EH (cell line): ENCODE data around the gene NELFE.
"Not testable (repeated sequence)": the region's sequence is repeated elsewhere in the genome, so short reads cannot be mapped to it uniquely, and the experiment has no call there.

Experiments
- DNase-seq: peaks from one replicate; pipeline ENCODE4 v3.0.0-alpha.2; 2015; ENCODE audit warnings: low read depth

The NELFE gene, protein sequence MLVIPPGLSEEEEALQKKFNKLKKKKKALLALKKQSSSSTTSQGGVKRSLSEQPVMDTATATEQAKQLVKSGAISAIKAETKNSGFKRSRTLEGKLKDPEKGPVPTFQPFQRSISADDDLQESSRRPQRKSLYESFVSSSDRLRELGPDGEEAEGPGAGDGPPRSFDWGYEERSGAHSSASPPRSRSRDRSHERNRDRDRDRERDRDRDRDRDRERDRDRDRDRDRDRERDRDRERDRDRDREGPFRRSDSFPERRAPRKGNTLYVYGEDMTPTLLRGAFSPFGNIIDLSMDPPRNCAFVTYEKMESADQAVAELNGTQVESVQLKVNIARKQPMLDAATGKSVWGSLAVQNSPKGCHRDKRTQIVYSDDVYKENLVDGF

DNA sequence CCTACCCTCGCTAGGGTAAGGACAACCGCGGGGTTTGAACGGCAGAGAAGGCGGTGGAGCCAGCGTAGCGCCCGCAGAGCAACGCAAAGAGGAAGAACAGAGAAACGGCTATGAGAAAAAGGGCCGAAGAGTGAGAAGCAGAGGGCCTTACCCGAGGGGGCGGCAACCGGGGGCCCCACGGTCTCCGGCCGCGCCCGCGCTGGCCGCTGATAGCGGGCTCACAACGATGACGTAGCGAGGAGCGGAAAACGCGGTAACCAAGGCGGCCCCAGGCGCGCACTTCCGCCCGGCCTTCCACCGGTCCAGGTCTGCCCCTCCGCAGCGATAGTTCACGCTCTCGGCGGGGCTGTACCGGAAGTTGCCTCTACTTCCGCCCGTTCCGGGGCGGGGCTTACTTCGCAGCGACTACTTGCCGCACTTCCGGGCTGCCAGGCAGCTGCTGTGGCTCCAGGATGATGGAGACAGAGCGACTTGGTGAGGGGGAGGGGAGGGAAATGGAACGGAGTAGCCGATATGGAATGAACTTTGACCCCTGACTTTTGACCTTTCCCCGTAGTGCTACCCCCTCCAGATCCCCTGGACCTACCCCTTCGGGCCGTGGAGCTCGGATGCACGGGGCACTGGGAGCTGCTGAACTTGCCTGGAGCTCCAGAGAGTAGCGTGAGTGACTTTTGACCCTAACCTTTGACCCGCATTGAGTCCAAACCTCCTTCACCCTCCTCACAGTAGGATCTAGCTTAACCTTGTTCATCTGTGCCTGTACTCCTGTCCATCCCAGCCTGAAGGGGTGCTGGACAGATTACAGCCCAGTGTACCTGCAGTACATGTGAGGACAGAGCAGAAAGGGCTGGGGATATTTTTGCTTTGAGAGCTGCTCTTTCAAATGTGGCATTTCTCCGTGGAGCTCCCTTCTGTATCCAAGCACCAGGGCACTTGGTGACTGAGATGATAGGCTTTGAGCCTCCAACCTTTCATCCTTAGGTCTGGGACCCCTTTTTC, at the start of gene NELFE, which contains the start of gene SKIC2:
TSS of gene NELFE (minus strand) at position 231 of the 999 bp plus-strand sequence. CDS start 525 bp downstream, outside the sequence.
TSS of gene SKIC2 (plus strand) at position 435 of the 999 bp plus-strand sequence. CDS start at position 453, 18 bp downstream.
- peak; percentile 99 for DNase-seq

DNA sequence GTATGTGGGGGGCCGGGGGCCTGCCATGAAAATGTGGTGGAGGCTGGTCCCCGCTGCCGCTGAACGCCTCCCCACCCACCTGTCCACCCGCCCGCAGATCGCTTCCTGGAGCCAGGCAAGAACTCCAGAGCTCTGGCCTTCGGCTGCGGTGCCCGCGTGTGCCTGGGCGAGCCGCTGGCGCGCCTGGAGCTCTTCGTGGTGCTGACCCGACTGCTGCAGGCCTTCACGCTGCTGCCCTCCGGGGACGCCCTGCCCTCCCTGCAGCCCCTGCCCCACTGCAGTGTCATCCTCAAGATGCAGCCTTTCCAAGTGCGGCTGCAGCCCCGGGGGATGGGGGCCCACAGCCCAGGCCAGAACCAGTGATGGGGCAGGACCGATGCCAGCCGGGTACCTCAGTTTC, 49.3 kb upstream of the NELFE start:
- not testable (repeated sequence) for DNase-seq

DNA sequence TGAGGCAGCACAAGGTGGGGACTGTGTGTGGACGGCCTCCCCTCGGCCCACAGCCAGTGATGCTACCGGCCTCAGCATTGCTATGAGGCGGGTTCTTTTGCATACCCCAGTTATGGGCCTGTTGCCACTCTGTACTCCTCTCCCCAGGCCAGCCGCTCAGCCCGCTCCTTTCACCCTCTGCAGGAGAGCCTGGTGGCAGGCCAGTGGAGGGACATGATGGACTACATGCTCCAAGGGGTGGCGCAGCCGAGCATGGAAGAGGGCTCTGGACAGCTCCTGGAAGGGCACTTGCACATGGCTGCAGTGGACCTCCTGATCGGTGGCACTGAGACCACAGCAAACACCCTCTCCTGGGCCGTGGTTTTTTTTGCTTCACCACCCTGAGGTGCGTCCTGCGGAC, 48.3 kb upstream of the NELFE start:
- not testable (repeated sequence) for DNase-seq

DNA sequence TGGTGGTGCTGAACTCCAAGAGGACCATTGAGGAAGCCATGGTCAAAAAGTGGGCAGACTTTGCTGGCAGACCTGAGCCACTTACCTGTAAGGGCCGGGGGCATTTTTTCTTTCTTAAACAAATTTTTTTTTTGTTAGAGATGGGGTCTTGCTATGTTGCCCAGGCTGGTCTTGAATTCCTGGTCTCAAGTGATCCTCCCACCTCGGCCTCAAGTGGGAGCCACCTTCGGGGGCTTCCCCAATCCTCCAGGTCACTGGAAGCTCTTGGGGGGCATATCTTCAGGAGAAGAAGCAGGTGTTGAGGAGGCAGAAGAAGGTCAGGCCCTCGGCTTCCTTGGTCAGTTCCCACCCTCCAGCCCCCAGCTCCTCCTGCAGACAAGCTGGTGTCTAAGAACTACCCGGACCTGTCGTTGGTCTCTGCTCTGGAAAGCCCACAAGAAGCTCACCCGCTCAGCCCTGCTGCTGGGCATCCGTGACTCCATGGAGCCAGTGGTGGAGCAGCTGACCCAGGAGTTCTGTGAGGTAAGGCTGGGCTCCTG, 47.3 kb upstream of the NELFE start:
- DNase-seq, result not testable (repeated sequence)

DNA sequence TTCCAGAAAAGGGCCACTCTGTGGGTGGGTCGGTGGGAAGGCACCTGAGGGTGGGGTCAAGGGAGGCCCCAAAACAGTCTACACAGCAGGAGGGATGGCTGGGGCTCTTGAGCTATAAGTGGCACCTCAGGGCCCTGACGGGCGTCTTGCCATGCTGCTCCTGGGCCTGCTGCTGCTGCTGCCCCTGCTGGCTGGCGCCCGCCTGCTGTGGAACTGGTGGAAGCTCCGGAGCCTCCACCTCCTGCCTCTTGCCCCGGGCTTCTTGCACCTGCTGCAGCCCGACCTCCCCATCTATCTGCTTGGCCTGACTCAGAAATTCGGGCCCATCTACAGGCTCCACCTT, 46.7 kb upstream of the NELFE start:
- not testable (repeated sequence) for DNase-seq

DNA sequence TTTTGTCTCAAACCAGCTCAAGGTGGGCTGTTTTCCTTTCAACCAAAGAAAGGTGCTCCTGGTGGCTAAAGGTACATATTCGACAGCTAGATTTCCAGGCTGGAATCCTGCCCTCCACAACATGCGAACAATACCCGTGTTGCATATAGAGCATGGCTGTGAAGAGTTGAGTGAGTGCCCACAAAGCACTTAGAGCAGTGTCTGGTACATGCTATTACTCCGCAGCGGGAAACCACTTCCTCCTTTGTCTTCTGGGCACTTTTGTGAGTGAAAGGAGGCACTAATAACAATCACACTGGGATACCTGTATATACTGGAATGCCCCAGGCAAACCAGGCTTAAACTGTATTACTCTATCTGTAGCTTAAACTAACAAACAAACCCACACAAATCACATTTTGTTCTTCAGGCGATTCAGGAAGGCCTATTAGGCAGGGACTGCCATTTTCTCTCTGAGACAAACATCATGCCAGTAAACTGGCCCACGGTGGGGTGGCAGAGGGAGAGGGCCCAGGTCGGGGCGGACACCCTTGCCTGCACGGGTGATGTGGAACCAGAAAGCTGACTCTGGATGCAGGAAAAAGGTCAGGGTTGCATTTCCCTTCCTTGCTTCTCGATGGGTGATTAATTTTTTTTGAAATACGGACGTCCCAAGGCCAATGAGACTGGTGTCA, 46.2 kb upstream of the NELFE start:
- not testable (repeated sequence) for DNase-seq

DNA sequence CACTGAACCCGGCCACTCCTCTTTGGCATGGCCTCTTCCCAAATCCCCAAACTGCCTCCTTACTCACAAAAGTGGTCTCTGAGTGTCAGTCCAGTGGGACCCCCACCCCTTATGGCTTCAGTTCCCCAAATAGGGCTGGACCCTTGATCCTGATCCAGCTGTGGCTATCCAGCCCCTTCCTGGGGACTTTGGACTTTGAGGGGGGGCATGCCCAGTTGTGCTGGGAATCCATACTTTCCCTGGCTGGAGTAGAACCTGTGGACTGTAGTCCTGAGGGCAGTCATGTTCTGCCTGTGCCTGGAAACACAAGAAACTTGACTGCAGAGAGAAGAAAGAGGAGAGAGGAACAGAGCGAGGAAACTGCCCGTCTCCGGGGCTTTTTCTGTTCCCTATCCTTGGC, 45.6 kb upstream of the NELFE start:
- DNase-seq, result not testable (repeated sequence)

DNA sequence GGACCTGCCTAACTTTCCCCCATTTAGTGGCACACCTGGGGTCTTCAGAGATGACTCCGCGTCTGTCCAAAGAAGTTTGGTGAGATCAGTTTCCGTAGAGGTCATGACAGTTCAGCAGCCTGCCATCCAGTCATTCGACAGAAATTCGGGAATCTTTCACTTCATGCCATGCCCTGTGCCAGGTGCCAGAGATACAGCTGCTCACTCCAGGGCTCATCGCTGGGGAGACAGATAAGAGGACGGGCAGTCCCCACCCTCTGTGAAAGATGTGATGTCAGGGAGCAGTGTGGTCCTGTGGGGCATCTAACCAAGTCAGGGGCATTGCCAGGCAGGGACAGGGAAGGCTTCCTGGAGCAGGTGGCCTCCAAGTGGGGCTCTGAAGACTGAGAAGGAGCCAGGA, 44.5 kb upstream of the NELFE start:
- DNase-seq, result not testable (repeated sequence)

DNA sequence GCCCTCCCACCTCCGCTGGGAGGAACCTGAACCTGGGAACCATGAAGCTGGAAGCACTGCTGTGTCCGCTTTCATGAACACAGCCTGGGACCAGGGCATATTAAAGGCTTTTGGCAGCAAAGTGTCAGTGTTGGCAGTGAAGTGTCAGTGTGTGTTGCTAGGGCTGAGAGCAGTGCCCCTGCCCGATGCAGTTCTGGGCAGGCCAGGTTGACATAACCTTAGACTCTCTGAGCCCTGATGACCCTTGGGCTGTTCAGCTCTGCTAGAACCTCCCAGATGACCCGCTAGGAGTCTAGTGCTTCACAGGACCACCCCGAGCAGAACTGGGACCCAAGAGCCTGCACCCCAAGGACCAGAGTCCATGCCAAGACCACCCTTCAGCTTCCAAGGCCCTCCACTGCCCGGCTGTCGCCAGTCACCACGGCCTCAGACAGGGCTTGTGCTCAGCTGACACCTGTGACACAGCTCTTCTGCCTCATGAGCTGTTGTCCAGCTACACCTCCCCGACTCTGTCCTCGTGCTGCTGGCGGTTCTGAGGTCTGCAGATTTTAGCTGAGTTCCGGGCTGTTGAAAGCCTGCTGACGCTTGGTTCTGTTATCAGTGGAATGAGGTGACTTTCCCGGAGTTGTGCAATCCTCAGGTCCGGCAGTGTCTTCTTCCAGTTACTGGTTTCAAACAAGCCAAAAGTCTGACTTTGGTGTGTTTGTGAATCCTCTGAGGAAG, 43.9 kb upstream of the NELFE start:
- not testable (repeated sequence) for DNase-seq

DNA sequence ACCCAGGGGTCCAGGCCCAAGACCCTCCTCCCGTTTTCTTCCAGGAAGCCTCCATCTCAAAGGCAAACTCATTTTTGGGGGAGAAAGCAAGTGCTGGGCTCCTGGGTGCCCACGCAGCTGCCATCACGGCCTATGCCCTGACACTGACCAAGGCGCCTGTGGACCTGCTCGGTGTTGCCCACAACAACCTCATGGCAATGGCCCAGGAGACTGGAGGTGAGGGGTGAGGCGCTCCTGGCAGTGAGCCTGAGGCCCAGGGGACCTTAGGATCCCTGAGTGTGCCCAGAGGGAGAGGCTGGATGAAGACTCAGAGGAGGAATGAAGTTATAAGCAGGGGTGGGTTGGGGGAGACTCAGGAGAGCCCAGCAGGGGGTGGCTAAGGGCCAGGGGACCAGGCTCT, 37.6 kb upstream of the NELFE start:
- DNase-seq, result not testable (repeated sequence)

DNA sequence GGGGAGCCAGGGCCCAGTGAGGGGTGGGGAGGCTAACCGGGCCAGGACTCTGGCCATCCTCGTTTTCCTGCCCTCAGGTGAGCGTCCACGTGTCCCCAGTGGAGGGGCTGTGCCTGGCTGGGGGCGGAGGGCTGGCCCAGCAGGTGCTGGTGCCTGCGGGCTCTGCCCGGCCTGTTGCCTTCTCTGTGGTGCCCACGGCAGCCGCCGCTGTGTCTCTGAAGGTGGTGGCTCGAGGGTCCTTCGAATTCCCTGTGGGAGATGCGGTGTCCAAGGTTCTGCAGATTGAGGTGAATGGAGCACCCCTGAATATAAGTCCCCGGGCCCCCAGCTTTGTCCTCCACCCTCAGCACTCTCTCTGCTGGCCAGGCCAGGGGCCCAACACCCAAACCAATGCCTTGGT, 35.6 kb upstream of the NELFE start:
- DNase-seq, result not testable (repeated sequence)

DNA sequence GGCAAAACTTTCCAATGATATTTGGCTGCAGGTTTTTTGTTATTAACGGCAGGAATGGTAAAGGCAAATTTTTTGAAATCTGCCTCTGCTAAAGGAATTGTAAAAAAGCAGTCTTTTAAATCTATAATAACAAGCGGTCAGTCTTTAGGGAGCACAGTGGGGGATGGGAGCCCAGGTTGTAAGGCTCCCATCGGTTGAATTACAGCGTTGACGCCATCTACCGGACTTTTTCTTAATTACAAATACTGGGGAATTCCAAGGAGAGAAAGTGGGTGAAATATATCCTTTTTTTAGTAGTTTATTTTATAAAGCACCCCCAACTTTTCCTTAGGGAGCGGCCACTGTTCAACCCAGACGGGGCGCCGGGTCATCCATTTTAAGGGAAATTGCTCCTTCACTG, 30.6 kb upstream of the NELFE start:
- not testable (repeated sequence) for DNase-seq

DNA sequence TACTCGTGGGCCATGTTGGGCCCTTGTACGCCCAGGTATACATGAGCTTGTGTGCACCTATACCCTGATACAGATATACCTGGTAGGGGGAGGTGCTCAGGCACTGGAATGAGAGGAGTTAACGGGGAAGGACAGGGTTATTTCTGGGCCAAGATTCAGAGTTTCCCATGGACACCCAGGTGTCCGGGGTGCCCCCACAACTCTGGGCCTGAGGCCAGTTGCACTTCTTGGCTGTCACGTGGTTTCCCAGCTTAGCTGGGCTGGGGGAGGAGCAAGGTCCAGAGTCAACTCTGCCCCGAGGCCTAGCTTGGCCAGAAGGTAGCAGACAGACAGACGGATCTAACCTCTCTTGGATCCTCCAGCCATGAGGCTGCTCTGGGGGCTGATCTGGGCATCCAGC, 23.0 kb upstream of the NELFE start, which contains the start of gene C4A:
TSS of gene C4A (plus strand) at position 314 of the 400 bp plus-strand sequence. CDS start at position 365, 51 bp downstream.
- not testable (repeated sequence) for DNase-seq

DNA sequence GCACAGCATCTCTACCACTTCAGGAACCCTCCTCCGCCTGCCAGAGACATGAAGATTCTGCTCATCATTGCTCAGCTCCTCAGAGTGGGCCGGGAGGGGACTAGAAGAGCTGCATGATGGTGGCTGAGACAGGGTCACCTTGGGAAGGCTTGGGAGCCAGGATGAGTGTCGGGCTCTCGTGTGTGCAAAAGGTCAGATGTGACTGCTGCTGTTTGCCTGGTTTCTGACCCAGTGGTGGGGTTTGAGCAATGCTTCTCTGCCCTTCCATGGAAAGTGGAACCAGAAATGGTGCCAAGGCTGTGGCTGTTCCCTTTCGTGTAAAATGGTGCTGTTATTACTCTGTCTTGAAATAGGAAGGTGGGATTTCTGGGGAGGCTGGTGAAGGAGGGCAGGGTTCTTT, 22.2 kb upstream of the NELFE start:
- not testable (repeated sequence) for DNase-seq

DNA sequence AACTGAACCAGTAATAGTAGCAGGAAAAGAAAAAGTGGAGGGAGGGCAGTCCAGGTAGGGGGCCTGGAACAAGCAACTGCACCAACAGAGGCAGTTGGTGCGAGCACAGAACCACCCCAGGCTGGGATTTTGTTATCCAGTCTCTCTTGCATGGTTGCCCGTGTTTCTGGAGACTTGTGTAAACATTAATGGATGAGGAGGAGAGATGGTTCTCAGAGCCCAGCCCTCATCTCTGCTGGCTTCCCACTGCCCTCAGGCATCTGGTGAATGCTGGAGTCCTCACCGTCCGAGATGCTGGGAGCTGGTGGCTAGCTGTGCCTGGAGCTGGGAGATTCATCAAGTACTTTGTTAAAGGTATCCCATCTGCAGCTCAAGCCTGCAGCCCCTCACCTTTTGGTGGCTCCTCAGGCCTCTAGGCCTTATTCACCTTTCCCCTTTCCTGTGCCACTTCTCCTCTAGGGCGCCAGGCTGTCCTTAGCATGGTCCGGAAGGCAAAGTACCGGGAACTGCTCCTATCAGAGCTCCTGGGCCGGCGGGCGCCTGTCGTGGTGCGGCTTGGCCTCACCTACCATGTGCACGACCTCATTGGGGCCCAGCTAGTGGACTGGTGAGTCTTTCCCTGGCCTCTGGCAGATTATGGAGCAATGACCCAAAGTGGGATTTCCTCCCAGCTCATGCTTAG, 21.6 kb upstream of the NELFE start:
- DNase-seq, result not testable (repeated sequence)

DNA sequence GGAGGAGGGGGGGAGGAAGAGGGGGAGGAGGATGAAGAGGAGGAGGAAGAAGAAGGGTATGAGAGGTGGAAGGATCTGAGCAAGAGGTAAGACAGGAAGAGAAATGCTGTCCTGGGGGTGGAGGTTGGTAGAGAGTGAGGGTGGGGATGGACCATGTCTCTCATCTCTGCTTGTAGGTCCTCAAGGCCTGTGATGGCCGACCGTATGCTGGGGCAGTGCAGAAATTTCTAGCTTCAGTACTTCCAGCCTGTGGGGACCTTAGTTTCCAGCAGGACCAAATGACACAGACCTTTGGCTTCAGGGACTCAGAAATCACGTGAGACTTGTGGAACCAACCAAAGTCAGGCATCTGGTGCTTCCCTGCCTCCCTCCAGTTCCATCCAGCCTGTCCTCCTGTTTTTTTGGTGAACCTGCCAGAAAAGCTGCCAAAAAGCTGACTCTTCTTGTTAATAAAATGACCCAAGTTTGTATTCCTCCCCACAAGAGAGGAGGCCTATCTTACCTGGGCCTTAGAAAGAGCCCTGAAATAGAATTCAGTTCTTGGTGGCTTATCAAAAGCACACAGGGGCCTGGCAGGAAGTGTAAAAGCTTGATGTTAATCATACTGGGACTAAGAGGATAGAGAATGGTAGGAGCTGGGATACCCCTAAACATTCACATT, 20.6 kb upstream of the NELFE start:
- no peak for DNase-seq

DNA sequence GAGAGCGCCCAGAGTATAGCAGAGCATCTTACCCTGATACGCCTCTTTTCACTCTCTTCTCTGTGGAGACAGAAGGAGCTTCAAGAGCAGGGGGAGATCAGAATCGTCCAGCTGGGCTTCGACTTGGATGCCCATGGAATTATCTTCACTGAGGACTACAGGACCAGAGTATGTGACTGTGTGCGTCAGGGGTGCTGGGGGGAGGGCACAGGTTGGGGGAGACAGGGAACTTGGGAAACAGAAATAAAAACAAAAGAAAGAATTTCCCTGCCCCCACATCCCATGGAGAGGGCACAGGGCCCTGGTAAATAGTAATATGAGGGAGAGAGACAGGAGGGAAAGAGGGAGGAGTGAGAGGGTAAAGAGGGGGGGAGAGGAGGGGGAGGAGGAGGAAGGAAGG, 20.1 kb upstream of the NELFE start:
- DNase-seq, result no peak

DNA sequence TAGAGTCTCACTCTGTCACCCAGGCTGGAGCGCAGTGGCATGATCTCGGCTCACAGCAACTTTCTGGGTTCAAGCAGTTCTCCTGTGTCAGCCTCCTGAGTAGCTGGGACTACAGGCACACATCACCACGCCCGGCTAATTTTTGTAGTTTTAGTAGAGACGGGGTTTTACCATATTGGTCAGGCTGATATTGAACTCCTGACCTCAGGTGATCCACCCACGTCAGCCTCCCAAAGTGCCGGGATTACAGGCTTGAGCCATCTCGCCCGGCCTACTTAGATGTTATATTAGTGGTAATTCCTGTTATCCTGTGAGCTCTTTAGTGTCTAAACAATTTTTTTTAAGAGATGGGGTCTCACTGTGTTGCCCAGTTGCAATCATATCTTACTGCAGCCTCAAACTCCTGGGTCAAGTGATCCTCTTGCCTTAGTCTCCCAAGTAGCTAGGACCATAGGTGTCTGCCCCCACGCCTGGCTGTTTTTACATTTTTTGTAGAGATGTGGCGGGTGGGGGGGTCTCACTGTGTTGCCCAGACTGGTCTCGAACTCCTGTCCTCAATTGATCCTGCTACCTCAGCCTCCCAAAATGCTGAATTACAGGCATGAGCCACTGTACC, 19.2 kb upstream of the NELFE start:
- no peak for DNase-seq

DNA sequence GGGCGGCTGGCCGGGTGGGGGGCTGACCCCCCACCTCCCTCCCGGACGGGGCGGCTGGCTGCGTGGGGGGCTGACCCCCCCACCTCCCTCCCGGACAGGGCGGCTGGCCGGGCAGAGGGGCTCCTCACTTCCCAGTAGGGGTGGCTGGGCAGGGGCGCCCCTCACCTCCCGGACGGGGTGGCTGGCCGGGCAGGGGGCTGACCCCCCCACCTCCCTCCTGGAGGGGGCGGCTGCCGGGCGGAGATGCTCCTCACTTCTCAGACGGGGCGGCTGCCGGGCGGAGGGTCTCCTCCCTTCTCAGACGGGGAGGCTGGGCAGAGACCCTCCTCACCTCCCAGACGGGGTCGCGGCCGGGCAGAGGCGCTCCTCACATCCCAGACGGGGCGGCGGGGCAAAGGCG, 17.3 kb upstream of the NELFE start:
- DNase-seq, result not testable (repeated sequence)
